Measurements from ENCODE around the gene PSD.

Gene PSD

GRCh38 chr10:102402512-102402896 is 16.1 kb downstream of the PSD start:
- no peak for DNase-seq

DNA sequence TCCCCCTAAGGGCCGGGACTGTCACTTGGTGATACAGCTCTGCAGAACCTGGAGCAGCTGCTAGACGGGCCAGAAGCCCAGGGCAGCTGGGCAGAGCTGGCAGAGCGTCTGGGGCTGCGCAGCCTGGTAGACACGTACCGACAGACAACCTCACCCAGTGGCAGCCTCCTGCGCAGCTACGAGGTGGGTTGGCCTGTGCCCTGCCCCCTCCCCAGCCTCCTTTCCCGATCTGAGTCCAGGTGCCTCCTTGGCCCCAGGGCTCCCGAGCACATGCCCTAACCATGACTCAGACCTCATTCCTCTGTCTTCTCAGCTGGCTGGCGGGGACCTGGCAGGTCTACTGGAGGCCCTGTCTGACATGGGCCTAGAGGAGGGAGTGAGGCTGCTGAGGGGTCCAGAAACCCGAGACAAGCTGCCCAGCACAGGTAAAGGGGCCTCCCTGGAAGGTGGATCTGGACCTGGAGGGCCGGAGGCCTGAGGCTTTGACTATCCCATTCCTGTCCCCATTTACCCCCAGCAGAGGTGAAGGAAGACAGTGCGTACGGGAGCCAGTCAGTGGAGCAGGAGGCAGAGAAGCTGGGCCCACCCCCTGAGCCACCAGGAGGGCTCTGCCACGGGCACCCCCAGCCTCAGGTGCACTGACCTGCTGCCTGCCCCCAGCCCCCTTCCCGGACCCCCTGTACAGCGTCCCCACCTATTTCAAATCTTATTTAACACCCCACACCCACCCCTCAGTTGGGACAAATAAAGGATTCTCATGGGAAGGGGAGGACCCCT is 16.7 kb downstream of the PSD start:
- DNase-seq: no peak

DNA sequence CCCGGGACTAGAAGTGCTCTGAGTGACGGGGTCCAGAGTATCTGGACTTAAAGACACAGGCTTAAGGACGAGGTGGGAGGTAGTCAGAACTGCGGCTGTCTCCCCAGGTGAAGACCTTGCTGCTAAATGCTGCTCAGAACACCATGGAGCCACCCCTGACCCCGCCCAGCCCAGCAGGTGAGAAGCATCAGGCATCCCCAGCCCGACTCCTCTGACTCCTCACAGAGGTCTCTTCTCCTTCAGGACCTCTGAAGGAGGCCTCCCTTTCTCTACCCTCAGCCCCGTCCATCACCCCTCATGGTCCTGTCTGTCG is 17.3 kb downstream of the PSD start:
- no peak for DNase-seq

DNA sequence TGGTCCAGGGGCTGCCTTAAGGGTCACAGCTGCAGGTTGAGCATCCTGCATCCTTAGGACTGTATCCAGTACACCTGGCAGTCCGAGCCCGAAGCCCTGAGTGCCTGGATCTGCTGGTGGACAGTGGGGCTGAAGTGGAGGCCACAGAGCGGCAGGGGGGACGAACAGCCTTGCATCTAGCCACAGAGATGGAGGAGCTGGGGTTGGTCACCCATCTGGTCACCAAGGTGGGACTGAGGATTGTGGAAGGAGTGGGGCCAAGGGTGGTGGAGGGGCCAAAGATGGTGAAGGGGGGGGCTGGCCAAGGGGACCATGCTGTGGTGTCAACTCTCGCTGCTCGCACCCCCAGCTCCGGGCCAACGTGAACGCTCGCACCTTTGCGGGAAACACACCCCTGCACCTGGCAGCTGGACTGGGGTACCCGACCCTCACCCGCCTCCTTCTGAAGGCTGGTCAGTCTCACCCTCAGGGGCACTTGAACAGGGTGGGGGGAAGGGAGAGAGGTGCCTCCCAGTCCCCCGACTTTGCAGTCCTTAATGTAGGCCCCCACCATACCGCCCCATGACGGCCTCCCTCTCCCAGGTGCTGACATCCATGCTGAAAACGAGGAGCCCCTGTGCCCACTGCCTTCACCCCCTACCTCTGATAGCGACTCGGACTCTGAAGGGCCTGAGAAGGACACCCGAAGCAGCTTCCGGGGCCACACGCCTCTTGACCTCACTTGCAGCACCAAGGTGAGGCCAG is 17.8 kb downstream of the PSD start:
- no peak for DNase-seq

DNA sequence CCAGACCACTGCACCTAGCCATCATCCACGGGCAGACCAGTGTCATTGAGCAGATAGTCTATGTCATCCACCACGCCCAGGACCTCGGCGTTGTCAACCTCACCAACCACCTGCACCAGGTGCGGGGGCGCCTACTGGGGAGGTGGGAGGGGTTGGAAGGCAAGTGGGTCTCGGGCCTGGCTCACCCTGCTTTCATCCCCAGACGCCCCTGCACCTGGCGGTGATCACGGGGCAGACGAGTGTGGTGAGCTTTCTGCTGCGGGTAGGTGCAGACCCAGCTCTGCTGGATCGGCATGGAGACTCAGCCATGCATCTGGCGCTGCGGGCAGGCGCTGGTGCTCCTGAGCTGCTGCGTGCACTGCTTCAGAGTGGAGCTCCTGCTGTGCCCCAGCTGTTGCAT is 18.5 kb downstream of the PSD start:
- DNase-seq: no peak

GRCh38 chr10:102399217-102400021 is 19.2 kb downstream of the PSD start:
- DNase-seq: peak; percentile 86

DNA sequence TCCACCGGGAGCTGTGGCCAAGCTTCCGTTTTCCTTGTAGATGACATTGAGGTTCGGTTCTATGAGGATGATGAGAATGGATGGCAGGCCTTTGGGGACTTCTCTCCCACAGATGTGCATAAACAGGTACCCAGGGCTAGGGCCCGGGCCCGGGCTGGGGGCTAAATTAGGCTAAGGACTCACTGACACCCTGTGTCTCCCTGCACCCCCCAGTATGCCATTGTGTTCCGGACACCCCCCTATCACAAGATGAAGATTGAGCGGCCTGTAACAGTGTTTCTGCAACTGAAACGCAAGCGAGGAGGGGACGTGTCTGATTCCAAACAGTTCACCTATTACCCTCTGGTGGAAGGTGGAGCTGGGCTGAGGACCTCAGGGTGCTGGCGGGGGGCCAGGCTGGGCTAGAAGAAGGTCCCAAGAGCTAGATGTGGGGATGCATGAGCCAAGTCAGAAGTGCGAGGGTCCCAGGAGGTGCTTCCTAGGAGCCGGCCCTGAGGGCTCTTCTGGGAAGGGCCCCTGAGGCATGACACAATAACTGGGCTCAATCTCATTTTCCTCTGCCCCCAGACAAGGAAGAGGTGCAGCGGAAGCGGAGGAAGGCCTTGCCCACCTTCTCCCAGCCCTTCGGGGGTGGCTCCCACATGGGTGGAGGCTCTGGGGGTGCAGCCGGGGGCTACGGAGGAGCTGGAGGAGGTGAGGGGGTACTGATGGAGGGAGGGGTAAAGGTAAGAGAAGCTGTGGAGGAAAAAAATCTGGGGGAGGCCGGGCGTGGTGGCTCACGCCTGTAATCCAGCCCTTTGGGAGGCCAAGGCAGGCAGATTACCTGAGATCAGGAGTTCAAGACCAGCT is 20.2 kb downstream of the PSD start:
- DNase-seq: no peak

GRCh38 chr10:102397222-102398171 is 21.1 kb downstream of the PSD start:
- no peak for DNase-seq

DNA sequence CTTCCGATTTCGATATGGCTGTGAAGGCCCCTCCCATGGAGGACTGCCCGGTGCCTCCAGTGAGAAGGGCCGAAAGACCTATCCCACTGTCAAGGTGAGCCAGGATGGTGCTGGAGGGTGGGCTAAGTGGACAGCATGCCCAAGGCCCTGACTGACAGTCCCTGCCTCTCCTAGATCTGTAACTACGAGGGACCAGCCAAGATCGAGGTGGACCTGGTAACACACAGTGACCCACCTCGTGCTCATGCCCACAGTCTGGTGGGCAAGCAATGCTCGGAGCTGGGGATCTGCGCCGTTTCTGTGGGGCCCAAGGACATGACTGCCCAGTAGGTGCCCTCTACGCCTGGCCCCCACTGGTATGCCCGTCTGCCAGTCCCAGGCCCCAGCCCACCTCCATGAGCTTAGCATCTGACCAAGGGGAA is 21.8 kb downstream of the PSD start:
- DNase-seq: no peak

- no peak for DNase-seq
These were observed 22.3 kb downstream of the PSD start for GRCh38 chr10:102396317-102396650.

DNA sequence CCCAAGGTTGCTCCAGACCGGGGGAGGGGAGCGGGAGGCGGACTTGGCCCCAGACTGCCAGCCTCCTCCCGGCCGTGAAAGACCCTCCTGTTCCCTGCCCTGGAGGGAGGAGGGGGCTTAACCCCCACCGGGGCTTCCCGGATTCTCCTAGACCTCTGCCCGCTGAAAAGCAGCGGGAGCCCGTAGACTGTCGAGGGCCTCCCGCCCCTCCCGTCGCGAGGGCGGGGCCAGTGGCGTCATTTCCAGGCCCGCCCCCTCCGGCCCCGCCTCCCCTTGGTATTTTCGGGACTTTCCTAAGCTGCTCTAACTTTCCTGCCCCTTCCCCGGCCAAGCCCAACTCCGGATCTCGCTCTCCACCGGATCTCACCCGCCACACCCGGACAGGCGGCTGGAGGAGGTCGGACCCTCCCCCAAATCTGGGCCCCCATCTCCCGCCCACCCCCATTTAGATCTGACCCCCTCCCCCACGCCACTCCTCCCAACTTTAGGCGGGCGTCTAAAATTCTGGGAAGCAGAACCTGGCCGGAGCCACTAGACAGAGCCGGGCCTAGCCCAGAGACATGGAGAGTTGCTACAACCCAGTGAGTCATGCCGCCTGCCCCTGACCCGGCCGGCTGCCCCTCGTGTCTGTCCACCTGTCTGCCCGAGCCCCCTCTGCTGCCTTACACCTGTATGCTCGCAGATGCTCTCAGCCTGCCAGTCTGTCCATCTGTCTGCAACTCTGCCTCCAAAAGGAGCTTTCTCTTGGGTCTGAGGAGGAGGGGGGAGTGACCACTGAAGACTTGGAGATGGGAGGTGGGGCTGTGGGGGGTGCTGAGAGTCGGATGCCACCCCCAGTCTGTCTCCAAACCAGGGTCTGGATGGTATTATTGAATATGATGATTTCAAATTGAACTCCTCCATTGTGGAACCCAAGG is 22.9 kb downstream of the PSD start, which contains the start of gene NFKB2:
NFKB2 (plus strand) TSS at position 306 of the 917 bp plus-strand sequence; CDS start at position 561, 255 bp downstream.
- peak; percentile 83 for DNase-seq

DNA sequence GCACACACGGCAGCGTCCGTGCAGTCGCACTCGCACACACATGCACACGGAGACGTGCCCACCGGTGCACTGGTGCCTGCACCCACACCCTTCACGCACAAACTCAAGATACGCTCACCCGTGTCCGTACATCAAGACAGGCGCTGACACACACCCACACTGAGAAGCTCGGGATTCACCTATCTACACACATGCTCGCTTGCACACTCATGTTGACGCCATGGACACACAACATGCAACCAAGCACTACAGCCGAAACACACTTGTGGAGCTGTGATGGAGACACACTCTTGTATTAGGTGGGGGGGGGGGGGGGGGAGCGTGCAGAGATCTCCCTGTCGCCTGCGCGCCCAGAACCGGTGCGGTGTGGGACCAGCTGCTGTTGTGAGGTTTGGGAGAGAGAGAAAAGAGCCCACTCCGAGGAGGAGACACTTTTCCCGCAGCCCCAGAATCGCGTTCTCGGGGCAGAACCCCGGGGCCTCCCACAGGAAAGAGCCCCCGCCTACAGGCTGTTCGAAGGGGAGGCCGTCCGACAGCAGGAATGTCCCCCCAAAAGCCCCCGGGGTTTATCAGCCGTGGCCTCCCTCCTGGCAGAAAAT is 23.7 kb downstream of the PSD start:
- no peak for DNase-seq

- DNase-seq: peak; percentile 91
These were observed 24.3 kb downstream of the PSD start for GRCh38 chr10:102394079-102394800.

DNA sequence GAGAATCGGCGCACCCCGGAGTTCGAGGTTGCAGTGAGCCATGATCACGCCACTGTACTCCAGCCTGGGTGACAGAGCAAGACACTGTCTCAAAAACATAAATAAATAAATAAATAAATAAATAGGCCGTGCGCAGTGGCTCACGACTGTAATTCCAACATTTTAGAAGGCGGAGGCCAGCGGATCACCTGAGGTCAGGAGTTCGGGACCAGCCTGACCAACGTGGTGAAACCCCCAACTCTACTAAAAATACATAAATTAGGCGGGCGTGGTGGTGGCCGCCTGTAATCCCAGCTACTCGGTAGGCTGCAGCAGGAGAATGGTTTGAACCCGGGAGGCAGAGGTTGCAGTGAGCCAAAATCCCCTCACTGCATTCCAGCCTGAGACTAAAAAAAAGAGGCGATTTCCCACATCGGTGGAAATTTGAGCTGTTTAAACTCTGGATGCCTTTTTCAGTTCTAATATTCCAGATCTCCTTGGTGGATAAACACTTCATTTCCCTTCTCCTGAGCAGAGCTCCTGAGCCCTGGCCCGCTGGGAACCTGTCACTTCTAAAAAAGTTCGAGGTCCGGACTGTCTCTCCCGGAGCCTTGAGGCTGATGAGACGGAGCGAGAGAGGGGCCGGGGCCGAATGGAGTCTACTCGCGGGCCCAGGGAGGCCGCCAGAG is 25.0 kb downstream of the PSD start:
- no peak for DNase-seq

- no peak for DNase-seq
These were observed 26.3 kb downstream of the PSD start for GRCh38 chr10:102392306-102392705.

GRCh38 chr10:102389894-102390293 is 28.7 kb downstream of the PSD start:
- DNase-seq: no peak

- DNase-seq: no peak
These were observed 33.8 kb downstream of the PSD start for GRCh38 chr10:102384606-102385429.

DNA sequence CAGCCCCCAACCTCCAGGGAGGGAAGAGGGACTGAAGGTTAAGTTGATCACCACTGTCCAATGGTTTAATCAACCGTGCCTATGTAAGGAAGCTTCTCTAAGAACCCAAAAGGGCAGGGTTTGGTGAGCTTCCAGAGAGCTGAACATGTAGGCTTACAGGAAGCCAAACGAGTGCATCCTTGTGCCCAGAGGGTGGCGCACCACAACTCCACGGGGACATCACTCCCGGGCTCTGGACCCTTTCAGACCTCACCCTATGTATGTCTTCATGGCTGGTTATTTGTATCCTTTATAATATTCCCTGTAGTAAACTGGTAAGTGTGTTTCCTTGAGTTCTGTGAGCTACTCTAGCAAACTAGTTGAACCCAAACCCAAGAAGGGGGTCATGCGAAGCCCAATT is 34.5 kb downstream of the PSD start:
- peak; percentile 17 for DNase-seq
